Prostate gland (tissue), 2 donors: ENCODE results near the gene KDSR. TPM values are rescaled to one million over a fixed set of nuclear protein-coding genes. Genes with fewer than 3 reads are reported as not detected.
A peak's percentile ranks its signal among the peaks of the same experiment; 100 is the strongest.

Source experiments
- DNase-seq: peaks from one replicate; pipeline ENCODE4 v3.0.0-alpha.2; 2019; ENCODE audit warnings: low spot score
- H3K27ac ChIP-seq, 2 donors: fragments of 200-600 bp; sonication (generic); 2 replicates each; pipeline ENCODE4 v1.5.1; 2017 to 2019
- H3K27me3 ChIP-seq: fragments of 200-600 bp; sonication (generic); replicated peaks from 2 replicates; pipeline ENCODE4 v1.5.1; 2019; ENCODE audit not compliant: insufficient read depth
- H3K36me3 ChIP-seq, 2 donors: fragments of 200-600 bp; sonication (generic); 1 replicate in 1 of 2; 2 replicates in 1 of 2; pipeline versions ENCODE4 v1.5.1 to v1.8.1; 2017 to 2019
- H3K4me1 ChIP-seq: fragments of 200-600 bp; sonication (generic); replicated peaks from 2 replicates; pipeline ENCODE4 v1.5.1; 2019
- H3K4me3 ChIP-seq, 2 donors: fragments of 200-600 bp; sonication (generic); 2 replicates each; pipeline ENCODE4 v1.5.1; 2017 to 2019
- H3K9me3 ChIP-seq: fragments of 200-600 bp; sonication (generic); 2 replicates; pipeline ENCODE4 v1.5.1; 2017
- CTCF ChIP-seq, 4 experiments: fragments of 200-600 bp in 2 of 4; fragments of 450-650 bp in 2 of 4; sonication (generic) in 2 of 4; IDR thresholded peaks; 1 replicate in 3 of 4; 2 replicates in 1 of 4; pipeline ENCODE4 v1.5.1; 2016 to 2019; ENCODE audit warnings: antibody characterized with exemption in 4 of 4, mild to moderate bottlenecking in 2 of 4, moderate library complexity in 2 of 4
- POLR2A ChIP-seq: fragments of 450-650 bp; IDR thresholded peaks from one replicate; pipeline ENCODE4 v1.6.1; 2016; ENCODE audit warnings: antibody characterized with exemption, mild to moderate bottlenecking
- POLR2AphosphoS5 ChIP-seq: sonication (generic); formaldehyde crosslinking; IDR thresholded peaks from one replicate; pipeline ENCODE4 v1.6.1; 2017; ENCODE audit warnings: antibody characterized with exemption
- WGBS: methylation state at CpG from one replicate; pipeline ENCODE4 v1.1.5; 2018; 5-methylcytosine and 5-hydroxymethylcytosine counted together
- intact Hi-C: fragments of 100-400 bp; cut with DNase I; formaldehyde crosslinking; loops from one replicate; pipeline ENCODE4 v1.14.2; 2022
- total RNA-seq, 2 donors: library from RNA; depleted of rRNA; stranded (reverse); fragments of >200 nt; gene quantifications; one replicate each; pipeline ENCODE4 v1.1.0, GENCODE V29; 2016

The KDSR gene
- total RNA-seq, 2 donors from 2014 or later, result 46.1 to 52.3 TPM

GRCh38 chr18:63350230-63350629 is 16.8 kb downstream of the KDSR start:
- no peaks in the 10 kb centered on the region for H3K9me3 ChIP-seq
- intact Hi-C loops, result no loop called here
- 50% methylated on average over 2 of the region's 2 CpGs for WGBS
- no peak overlapping the region for H3K4me3 ChIP-seq
- TF ChIP-seq POLR2A, result no peak
- no peak for TF ChIP-seq POLR2AphosphoS5
- TF ChIP-seq CTCF (IDR thresholded peaks at IDR 0.05), result no peak
- H3K27ac ChIP-seq, result no peak overlapping the region
- H3K36me3 ChIP-seq, result peaks cover 0 to 13% of the 10 kb centered on the region in 2 donors
- H3K4me1 ChIP-seq, result no peaks in the 10 kb centered on the region
- no peaks in the 10 kb centered on the region for H3K27me3 ChIP-seq
- no peak for DNase-seq

- no peaks in the 10 kb centered on the region for H3K27me3 ChIP-seq
- no peaks in the 10 kb centered on the region for H3K9me3 ChIP-seq
- peaks cover 0 to 8% of the 10 kb centered on the region in 2 donors for H3K36me3 ChIP-seq
- TF ChIP-seq POLR2A (no peak), POLR2AphosphoS5 (no peak), CTCF (IDR thresholded peaks at IDR 0.05) (no peak)
- H3K4me3 ChIP-seq, result no peak overlapping the region
- no peaks in the 10 kb centered on the region for H3K4me1 ChIP-seq
- H3K27ac ChIP-seq, result no peak overlapping the region
- intact Hi-C loops, result no loop called here
- no peak for DNase-seq
- 92% methylated on average over 7 of the region's 7 CpGs for WGBS
Measured at GRCh38 chr18:63348508-63349136, 18.4 kb downstream of the KDSR start.

- Histone ChIP-seq H3K4me3 (no peak overlapping the region), H3K27ac (peak overlapping the region; percentile 4 to 64), H3K4me1 (no peaks in the 10 kb centered on the region), H3K9me3 (no peaks in the 10 kb centered on the region), H3K36me3 (peaks cover 0 to 7% of the 10 kb centered on the region in 2 donors), H3K27me3 (no peaks in the 10 kb centered on the region)
- WGBS, result 53% methylated on average over 7 of the region's 7 CpGs
- peak; percentile 27 for DNase-seq
- no peak for TF ChIP-seq CTCF (IDR thresholded peaks at IDR 0.05)
- no peak for TF ChIP-seq POLR2AphosphoS5
- TF ChIP-seq POLR2A, result no peak
- intact Hi-C loops, result no loop called here
Measured at GRCh38 chr18:63346480-63347183, 20.4 kb downstream of the KDSR start.

DNA sequence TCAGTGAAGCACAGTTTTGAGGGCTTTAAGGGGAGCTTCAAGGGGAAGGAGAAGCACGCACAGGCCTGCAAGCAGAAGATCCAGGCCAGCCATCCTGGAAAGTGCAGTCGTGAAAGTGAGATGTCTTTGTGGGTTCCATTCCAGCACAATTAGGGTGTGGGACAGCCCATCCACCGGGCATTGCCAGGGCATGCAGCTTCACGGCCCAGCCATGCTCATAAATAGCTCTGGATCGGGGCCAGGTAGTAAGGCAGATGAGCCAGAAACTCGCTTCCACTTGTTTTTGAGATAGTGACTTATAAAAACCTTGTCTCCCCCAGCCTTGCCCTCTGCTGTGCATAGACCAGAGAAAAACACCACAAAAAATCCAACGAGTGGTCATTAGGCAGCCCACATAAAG is 21.0 kb downstream of the KDSR start:
- 12% methylated on average over 7 of the region's 7 CpGs for WGBS
- peak overlapping the region; percentile 4 to 64 for H3K27ac ChIP-seq
- peaks cover 0 to 4% of the 10 kb centered on the region in 2 donors for H3K36me3 ChIP-seq
- H3K9me3 ChIP-seq, result no peaks in the 10 kb centered on the region
- no peaks in the 10 kb centered on the region for H3K4me1 ChIP-seq
- DNase-seq, result peak; percentile 81
- TF ChIP-seq CTCF (IDR thresholded peaks at IDR 0.05) (no peak), POLR2AphosphoS5 (peak; percentile 38)
- H3K4me3 ChIP-seq, result no peak overlapping the region
- H3K27me3 ChIP-seq, result no peaks in the 10 kb centered on the region
- intact Hi-C loops, result no loop called here

DNA sequence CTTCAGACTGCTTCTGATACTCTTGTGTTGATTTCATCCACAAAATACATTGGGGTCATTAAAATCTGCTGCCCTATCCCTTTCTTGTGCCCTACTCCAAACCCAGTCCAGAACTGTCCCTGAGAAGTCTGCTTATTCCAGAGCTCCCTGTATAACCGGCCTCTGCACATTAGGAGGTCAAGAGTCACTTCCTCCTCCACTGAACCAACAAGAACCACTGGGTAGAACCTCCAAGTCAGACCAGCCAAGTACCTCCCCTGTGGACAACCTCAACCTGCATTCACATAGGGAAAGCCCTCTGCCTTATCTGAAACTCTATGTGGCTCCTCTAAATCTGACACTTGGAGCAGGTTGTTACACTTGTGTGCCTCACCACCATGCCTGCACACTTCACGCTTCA is 22.1 kb downstream of the KDSR start:
- no peak overlapping the region for H3K27ac ChIP-seq
- H3K27me3 ChIP-seq, result no peaks in the 10 kb centered on the region
- DNase-seq, result no peak
- WGBS, result 71% methylated on average over 2 of the region's 2 CpGs
- H3K4me3 ChIP-seq, result no peak overlapping the region
- H3K4me1 ChIP-seq, result no peaks in the 10 kb centered on the region
- intact Hi-C loops, result no loop called here
- no peaks in the 10 kb centered on the region for H3K9me3 ChIP-seq
- TF ChIP-seq POLR2AphosphoS5, result no peak
- no peak for TF ChIP-seq CTCF (IDR thresholded peaks at IDR 0.05)
- no peak for TF ChIP-seq POLR2A
- no peaks in the 10 kb centered on the region for H3K36me3 ChIP-seq
